ENCODE data around the gene ENTHD1. TPM values are rescaled to one million over a fixed set of nuclear protein-coding genes. Genes with fewer than 3 reads are reported as not detected.

ENTHD1 gene
- total and polyA plus RNA-seq, 10 of the 15 experiments (the other 5 are each of a cell fraction or from before 2014, with no cell fraction given) = 0.09 to 0.52 (median 0.21) TPM; not detected in 1

- H3K4me3 ChIP-seq = no peak overlapping the region; the same call in 1 of the 2 replicates
- H3K27me3 ChIP-seq (replicated peaks in 1 of 2; ENCODE audit: control insufficient read depth in 2 of 2, insufficient read depth in 2 of 2, low read length in 1 of 2) = no peaks in the 10 kb centered on the region
- in situ Hi-C loops (cut with MboI) (no loop called here), intact Hi-C loops (cut with micrococcal nuclease; ENCODE audit: unreplicated experiment) (no loop called here)
- DNase-seq (ENCODE audit: low read depth, low spot score) (no peak), FAIRE-seq (no peak), ATAC-seq (peak; percentile 65)
- no peaks in the 10 kb centered on the region for H3K79me2 ChIP-seq (ENCODE audit: control insufficient read depth, insufficient read depth, low read length)
- no peak overlapping the region for H3K9ac ChIP-seq (ENCODE audit: control insufficient read depth, insufficient read depth, low read length)
- ChIA-PET RAD21 (ENCODE audit: unreplicated experiment) (interaction anchor here (0.6 to 1.9 kb wide), 7 partner anchors 12 to 152 kb away, joined by 3 to 10 read pairs (median 4); no protein-coding TSS in a partner anchor), POLR2A (no interaction called here), SMC1A (ENCODE audit: uncharacterized antibody, unreplicated experiment) (interaction anchor here (0.7 to 3.6 kb wide), 18 partner anchors 8 to 148 kb away, joined by 3 to 29 read pairs (median 4); no protein-coding TSS in a partner anchor), CTCF (interaction anchor here (0.6 to 1.8 kb wide), 5 partner anchors 8 to 88 kb away, joined by 3 to 7 read pairs (median 4); no protein-coding TSS in a partner anchor)
- no peaks in the 10 kb centered on the region; the same call in 1 of the 3 replicates for H3K9me3 ChIP-seq (replicated peaks; ENCODE audit: control insufficient read depth, insufficient read depth, low read length)
- H3K27ac ChIP-seq (ENCODE audit: control insufficient read depth, insufficient read depth) = no peak overlapping the region
- peaks cover 19% of the 10 kb centered on the region for H3K4me1 ChIP-seq (ENCODE audit: control insufficient read depth, insufficient read depth, low read length)
- peak; percentile 32; the same call in 1 of the 2 replicates for TF ChIP-seq MTA2 (IDR thresholded peaks at IDR 0.05; ENCODE audit: low read depth)
- peak; percentile 67 for TF ChIP-seq JUNB (IDR thresholded peaks at IDR 0.05)
- TF ChIP-seq RUNX3 (IDR thresholded peaks at IDR 0.05; ENCODE audit: low read length) = 0 out of 2 replicates have a peak, but pooled peaks have one; percentile 20
- peak; percentile 39 to 41; a peak in 2 of 4 replicates for TF ChIP-seq IKZF2 (IDR thresholded peaks at IDR 0.05)
- TF ChIP-seq SUPT20H (IDR thresholded peaks at IDR 0.05; ENCODE audit: borderline replicate concordance, control insufficient read depth, low read depth, low read length) = no peak
- TF ChIP-seq REST (IDR thresholded peaks at IDR 0.05; ENCODE audit: low read depth, low read length) = no peak
- TF ChIP-seq MEF2A (IDR thresholded peaks at IDR 0.05; ENCODE audit: insufficient read depth, low read depth, low read length) = 0 out of 2 replicates have a peak, but pooled peaks have one; percentile 23
- TF ChIP-seq IRF3 (IDR thresholded peaks at IDR 0.05) = no peak
- TF ChIP-seq NFIC (IDR thresholded peaks at IDR 0.05; ENCODE audit: low read depth, low read length) = peak; percentile 25; the same call in 1 of the 2 replicates
- BruUV-seq (replicated peaks) = no TSS peak
- H4K20me1 ChIP-seq (ENCODE audit: control insufficient read depth, insufficient read depth) = no peaks in the 10 kb centered on the region
- H3K4me2 ChIP-seq (ENCODE audit: control insufficient read depth, insufficient read depth) = peak overlapping the region; percentile 73; the same call in 1 of the 2 replicates
- no peak overlapping the region; the same call in 1 of the 2 replicates for H2AFZ ChIP-seq (ENCODE audit: control insufficient read depth, low read depth, low read length)
- WGBS (ENCODE audit: insufficient coverage, insufficient replicate concordance, low lambda C conversion rate, missing lambda C conversion rate) = 4% methylated on average over 1 of the region's 1 CpG
- H3K36me3 ChIP-seq (ENCODE audit: control insufficient read depth in 2 of 2, insufficient read depth in 2 of 2, low read length in 1 of 2) = no peaks in the 10 kb centered on the region
Measured at GRCh38 chr22:39872548-39872947, 21.0 kb downstream of the ENTHD1 start.

Measured in GM12878 (cell line).